ENCODE results near the gene TVP23B. TPM values are rescaled to one million over a fixed set of nuclear protein-coding genes. Genes with fewer than 3 reads are reported as not detected.
"Not testable (repeated sequence)": the region's sequence is repeated elsewhere in the genome, so short reads cannot be mapped to it uniquely, and the experiment has no call there.

TVP23B gene
- total RNA-seq, 2 experiments from 2014 or later = 19.3 to 24.4 TPM

DNA sequence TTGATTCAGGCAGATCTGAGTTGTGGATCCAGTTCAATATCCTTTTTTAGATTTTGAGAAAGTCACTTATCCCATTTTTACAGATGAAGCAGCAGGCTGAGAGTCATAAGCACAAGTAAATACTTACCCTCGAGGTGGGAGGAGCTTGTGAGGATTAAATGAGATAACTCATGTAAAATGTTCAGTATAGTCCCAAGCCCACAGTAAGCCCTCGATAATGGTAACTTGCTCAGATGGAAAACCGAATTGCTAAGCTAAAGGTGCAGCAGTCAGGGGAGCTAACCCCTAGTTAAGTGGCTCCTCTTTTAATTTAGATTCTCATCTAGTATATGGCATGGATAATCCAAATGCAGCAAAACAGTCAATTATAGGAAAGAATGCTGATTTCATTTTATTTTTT lies 34.9 kb downstream of the TVP23B start:
- DNase-seq; H3K27me3 Mint-ChIP-seq (ENCODE audit: low read depth); H3K9me3 Mint-ChIP-seq; H3K36me3 Mint-ChIP-seq (ENCODE audit: low read depth); intact Hi-C loops (cut with micrococcal nuclease); CTCF ChIA-PET; H3K4me1 Mint-ChIP-seq (ENCODE audit: low read depth); H3K4me3 Mint-ChIP-seq; H3K27ac Mint-ChIP-seq: not testable (repeated sequence)

DNA sequence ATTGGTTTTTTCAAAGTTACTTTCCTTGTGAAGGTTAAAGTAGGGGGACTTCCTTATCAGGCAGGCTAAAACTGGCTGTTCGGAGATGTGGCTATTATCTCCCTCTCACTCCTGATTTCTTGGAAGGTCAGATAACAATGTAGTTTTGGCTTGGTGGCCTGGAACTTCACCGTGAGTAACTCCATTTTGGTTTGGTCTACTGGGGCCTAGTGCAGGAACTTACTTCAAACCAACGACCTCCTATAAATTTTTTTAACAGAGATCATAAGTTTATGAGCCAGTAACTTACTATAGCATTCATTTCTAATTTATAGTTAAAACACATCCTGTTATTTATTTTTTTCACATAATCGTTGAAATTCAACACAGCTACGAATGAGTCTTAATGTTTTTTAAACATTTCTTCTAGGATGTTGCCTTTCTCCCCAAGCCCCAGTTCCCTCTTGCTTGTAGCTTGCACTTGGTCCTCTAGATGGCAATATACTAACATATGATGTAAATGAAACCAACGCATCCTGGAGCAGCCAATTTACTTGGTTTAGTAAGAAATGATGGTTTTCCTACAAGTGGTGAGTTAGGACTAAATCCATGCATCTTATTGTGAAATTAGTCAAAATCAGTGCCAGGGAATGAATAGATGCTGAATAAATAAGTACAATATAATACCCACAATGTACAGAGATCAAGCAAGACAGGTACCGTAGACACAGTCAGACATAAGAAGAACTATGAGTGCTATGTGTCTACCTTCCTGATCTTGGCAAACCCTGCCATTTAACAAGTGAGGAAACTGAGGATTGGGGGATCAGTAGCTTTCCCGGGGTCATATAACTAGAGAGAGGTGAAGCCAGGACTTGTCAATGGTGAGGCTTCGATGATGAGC lies 35.7 kb downstream of the TVP23B start:
- peaks cover 12% of the 10 kb centered on the region for H3K4me1 Mint-ChIP-seq (ENCODE audit: low read depth)
- DNase-seq = peak; percentile 58
- H3K27me3 Mint-ChIP-seq (ENCODE audit: low read depth); H3K4me3 Mint-ChIP-seq; H3K27ac Mint-ChIP-seq; H3K36me3 Mint-ChIP-seq (ENCODE audit: low read depth); H3K9me3 Mint-ChIP-seq; intact Hi-C loops (cut with micrococcal nuclease): not testable (repeated sequence)
- CTCF ChIA-PET = interaction anchor here (0.6 to 1.2 kb wide), 3 partner anchors 146 to 208 kb away, joined by 3 to 4 read pairs (median 3); no protein-coding TSS in a partner anchor

DNA sequence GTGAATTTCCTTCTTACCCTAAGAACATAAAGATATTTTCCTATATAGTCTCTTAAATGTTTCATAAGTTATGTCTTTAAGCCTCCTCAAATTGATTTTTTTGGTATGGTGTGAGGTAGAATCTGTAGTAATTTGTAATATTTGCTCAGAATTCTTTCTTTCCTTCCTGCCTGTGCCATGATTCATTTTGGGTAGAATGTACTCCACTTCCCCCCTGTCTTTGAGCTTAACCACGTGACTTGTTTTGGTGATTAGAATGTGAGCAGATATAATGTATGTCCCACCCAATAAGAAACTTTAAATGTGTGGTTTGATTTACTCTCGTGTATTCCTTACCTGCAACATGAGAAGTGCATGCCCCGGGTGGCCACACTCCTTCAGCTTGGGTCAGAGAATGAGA lies 40.4 kb downstream of the TVP23B start:
- intact Hi-C loops (cut with micrococcal nuclease); H3K27ac Mint-ChIP-seq; H3K9me3 Mint-ChIP-seq; H3K27me3 Mint-ChIP-seq (ENCODE audit: low read depth); H3K36me3 Mint-ChIP-seq (ENCODE audit: low read depth); H3K4me3 Mint-ChIP-seq; DNase-seq: not testable (repeated sequence)
- CTCF ChIA-PET = interaction anchor here (0.7 to 1.7 kb wide), 2 partner anchors 121 to 139 kb away, joined by 3 to 4 read pairs; no protein-coding TSS in a partner anchor
- peaks cover 12% of the 10 kb centered on the region for H3K4me1 Mint-ChIP-seq (ENCODE audit: low read depth)

DNA sequence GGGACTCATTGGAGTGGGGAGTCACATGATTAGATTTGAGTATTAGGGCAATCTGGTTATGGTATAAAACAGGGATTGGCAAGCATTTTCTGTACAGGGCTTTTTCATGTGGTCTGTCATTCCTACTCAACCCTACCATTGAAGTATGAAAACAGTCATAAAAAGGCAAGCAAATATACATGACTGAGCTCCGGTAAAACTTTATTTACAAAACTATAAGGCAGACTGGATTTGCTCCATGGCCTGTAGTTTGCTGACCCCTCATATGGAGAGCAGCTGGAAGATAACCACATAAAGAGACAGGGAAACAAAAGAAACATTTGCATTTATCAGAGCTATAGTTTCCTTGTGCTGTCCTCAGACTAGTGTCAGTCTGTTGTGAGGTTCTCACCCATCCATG lies 46.6 kb downstream of the TVP23B start:
- H3K27ac Mint-ChIP-seq; intact Hi-C loops (cut with micrococcal nuclease); CTCF ChIA-PET; H3K36me3 Mint-ChIP-seq (ENCODE audit: low read depth); H3K27me3 Mint-ChIP-seq (ENCODE audit: low read depth); H3K9me3 Mint-ChIP-seq; H3K4me1 Mint-ChIP-seq (ENCODE audit: low read depth); H3K4me3 Mint-ChIP-seq; DNase-seq: not testable (repeated sequence)

DNA sequence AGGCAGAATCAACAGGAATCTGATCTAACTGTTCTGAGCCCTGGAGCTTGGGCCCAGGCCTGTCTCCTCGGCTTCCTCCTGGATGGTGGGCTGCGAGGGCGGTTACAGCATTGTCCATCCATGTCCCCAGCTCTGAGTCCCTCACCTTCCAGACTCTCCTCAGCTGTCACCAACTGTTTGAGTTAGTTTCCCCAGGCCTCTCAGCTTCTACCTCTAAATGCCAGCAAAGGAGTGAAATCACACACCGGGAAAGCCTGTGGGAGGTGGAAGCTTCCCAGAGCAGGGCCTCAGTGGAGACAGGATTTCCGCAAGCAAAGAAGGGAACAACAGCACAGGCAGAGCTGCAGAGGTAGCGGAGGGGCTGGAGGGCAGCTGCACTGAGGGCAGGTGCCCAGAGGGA lies 67.5 kb downstream of the TVP23B start:
- H3K36me3 Mint-ChIP-seq (ENCODE audit: low read depth) = no peaks in the 10 kb centered on the region
- no peak overlapping the region for H3K4me3 Mint-ChIP-seq
- CTCF ChIA-PET = interaction anchor here (1.3 kb wide), 1 partner anchor 113 kb away, joined by 3 read pairs; no protein-coding TSS in a partner anchor
- no peaks in the 10 kb centered on the region for H3K4me1 Mint-ChIP-seq (ENCODE audit: low read depth)
- H3K27me3 Mint-ChIP-seq (ENCODE audit: low read depth) = no peaks in the 10 kb centered on the region
- no peak overlapping the region for H3K27ac Mint-ChIP-seq
- intact Hi-C loops (cut with micrococcal nuclease) = no loop called here
- no peak for DNase-seq
- no peaks in the 10 kb centered on the region for H3K9me3 Mint-ChIP-seq

DNA sequence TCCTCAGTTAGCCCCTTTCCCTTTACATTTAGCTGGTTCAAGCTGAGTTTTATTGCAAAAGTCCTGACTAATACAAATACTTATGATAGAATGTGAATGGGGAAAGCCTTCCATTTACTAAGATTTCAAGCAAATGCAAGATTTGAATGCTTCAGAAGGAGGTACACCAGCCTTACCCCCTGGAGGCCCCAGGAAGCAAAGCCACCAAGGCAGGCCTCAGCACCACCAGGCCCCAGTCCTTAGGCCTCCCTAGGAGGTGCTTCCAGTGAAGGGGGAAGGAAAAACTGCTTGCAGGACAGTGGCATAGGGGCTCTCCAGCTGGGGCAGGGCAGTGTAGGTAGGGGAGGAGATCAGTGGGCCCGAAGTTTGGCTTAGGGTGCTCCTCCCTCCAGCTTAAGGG lies 69.7 kb downstream of the TVP23B start:
- Mint-ChIP-seq H3K9me3 (no peaks in the 10 kb centered on the region), H3K27ac (no peak overlapping the region), H3K4me3 (no peak overlapping the region), H3K4me1 (ENCODE audit: low read depth) (peaks cover 10% of the 10 kb centered on the region), H3K36me3 (ENCODE audit: low read depth) (no peaks in the 10 kb centered on the region), H3K27me3 (ENCODE audit: low read depth) (no peaks in the 10 kb centered on the region)
- CTCF ChIA-PET = no interaction called here
- intact Hi-C loops (cut with micrococcal nuclease) = no loop called here
- DNase-seq = no peak

DNA sequence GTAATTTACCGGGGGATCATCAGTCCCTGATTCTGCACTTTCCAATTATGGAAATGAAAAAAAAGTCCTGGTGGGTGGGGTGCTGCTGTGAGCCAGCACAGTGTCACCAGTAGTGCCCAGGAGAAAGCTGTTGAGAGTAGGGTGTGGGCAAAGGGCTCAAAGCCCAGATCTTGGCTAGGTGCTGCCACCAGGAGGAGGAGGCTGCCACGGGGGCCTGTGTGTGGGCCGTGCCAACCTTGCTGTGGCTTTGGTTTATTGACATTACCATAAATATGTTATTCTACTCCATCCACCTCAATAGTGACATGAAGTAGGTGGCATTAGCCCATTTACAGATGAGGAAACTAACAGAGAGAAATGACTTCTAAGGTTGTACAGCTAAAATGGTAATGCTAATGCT lies 70.2 kb downstream of the TVP23B start:
- DNase-seq = no peak
- no peak overlapping the region for H3K4me3 Mint-ChIP-seq
- intact Hi-C loops (cut with micrococcal nuclease) = no loop called here
- peaks cover 11% of the 10 kb centered on the region for H3K4me1 Mint-ChIP-seq (ENCODE audit: low read depth)
- H3K36me3 Mint-ChIP-seq (ENCODE audit: low read depth) = no peaks in the 10 kb centered on the region
- CTCF ChIA-PET = interaction anchor here (0.8 kb wide), 1 partner anchor 124 kb away, joined by 3 read pairs; no protein-coding TSS in a partner anchor
- H3K27ac Mint-ChIP-seq = no peak overlapping the region
- no peaks in the 10 kb centered on the region for H3K27me3 Mint-ChIP-seq (ENCODE audit: low read depth)
- H3K9me3 Mint-ChIP-seq = no peaks in the 10 kb centered on the region

DNA sequence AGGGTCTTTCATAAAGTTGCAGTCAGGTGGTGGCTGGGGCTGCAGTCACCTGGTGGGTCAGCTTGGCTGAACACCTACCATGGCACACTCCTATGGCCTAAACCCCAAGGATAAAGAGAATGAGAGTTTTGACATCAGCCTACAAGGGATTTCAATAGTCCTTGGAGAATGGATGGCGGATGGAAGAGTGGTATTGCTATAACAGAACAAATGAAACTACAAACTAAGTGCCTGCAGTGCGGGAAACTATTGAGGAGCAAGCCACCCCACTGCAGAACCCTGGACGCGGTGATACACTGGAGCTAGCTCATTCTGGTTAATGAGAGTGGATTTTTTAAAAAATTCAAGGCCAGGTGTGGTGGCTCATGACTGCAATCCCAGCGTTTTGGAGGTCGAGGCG lies 74.0 kb downstream of the TVP23B start:
- H3K27me3 Mint-ChIP-seq (ENCODE audit: low read depth) = no peaks in the 10 kb centered on the region
- no peak overlapping the region for H3K27ac Mint-ChIP-seq
- CTCF ChIA-PET = no interaction called here
- DNase-seq = no peak
- peak overlapping the region; percentile 86 for H3K4me3 Mint-ChIP-seq
- intact Hi-C loops (cut with micrococcal nuclease) = no loop called here
- no peaks in the 10 kb centered on the region for H3K9me3 Mint-ChIP-seq
- peaks cover 27% of the 10 kb centered on the region for H3K4me1 Mint-ChIP-seq (ENCODE audit: low read depth)
- no peaks in the 10 kb centered on the region for H3K36me3 Mint-ChIP-seq (ENCODE audit: low read depth)

DNA sequence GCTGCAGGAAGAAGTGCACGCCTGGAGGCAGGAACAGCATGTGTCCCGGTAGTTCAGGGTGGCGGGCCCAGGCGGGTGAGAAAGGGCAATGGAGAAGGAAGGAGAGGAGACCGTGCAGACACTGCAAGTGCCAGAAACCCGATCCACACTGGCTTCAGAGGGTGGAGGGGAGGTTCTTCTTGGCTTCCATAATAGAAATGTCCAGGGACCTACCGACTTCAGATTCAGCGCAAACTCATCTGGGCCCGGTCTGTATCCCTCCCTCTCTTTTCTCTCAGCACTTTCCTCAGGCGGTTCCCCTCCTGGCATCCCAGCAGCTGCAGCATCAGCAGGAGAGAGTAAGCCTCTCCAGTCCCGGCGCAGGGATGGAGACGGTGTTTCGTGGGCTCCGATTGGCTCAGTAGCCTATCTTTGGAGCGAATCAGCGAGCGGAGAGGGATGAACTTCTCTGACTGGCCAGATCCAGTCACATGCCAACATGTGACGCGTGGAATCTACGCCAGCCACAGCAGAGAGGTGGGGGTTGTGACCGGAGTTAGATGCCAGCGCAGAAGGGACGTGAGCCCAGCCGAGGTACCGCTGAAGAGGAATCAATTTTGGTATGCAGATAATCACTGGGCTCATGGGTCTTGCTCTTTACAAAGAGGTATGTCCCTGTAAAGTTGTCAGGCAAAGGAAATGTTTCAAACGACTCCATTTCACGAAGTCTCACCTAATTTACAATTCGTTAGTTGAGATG lies 75.0 kb downstream of the TVP23B start:
- CTCF ChIA-PET = no interaction called here
- peak overlapping the region; percentile 73 for H3K27ac Mint-ChIP-seq
- no peaks in the 10 kb centered on the region for H3K9me3 Mint-ChIP-seq
- peak; percentile 95 for DNase-seq
- H3K36me3 Mint-ChIP-seq (ENCODE audit: low read depth) = no peaks in the 10 kb centered on the region
- H3K4me1 Mint-ChIP-seq (ENCODE audit: low read depth) = peaks cover 38% of the 10 kb centered on the region
- H3K27me3 Mint-ChIP-seq (ENCODE audit: low read depth) = no peaks in the 10 kb centered on the region
- intact Hi-C loops (cut with micrococcal nuclease) = loop anchor here (2.0 kb wide), 1 partner anchor 75 kb away; the partner anchor contains the start of gene TVP23B
- H3K4me3 Mint-ChIP-seq = peak overlapping the region; percentile 86

Other genes starting within 250 kb of the TVP23B start
- gene TBC1D28, start 136.8 kb upstream of the TVP23B start, total RNA-seq = not detected
- 1 to 10 TPM; 2.0 to 2.2 TPM for gene FOXO3B, start 98.9 kb upstream of the TVP23B start, total RNA-seq
- gene FBXW10, start 37.1 kb upstream of the TVP23B start, total RNA-seq = under 1 TPM in 1 of 2 experiments, not detected in 1; 0.10 TPM
- 10 to 100 TPM; 31.1 to 33.7 TPM for gene PRPSAP2, start 76.9 kb downstream of the TVP23B start, total RNA-seq
- not detected for gene SLC5A10, start 171.0 kb downstream of the TVP23B start, total RNA-seq
- gene FAM83G, start 223.6 kb downstream of the TVP23B start, total RNA-seq = 10 to 100 TPM; 10.6 TPM

Measured in activated naive CD4-positive, alpha-beta T cell treated with anti-CD3 and anti-CD28 coated beads for 36 hours (primary cell).